Astrocyte (in vitro differentiated cells and primary cell): ENCODE results near the gene TAP1. TPM values are rescaled to one million over a fixed set of nuclear protein-coding genes. Genes with fewer than 3 reads are reported as not detected.

Experiments used
- DNase-seq: peaks from one replicate; pipeline ENCODE4 v3.0.0-alpha.2; 2010; ENCODE audit warnings: low read depth
- FAIRE-seq: peaks from 2 replicates; lab custom pipeline; 2011; peaks lifted over from hg19 to GRCh38; lab: Jason Lieb, UNC
- H2AFZ ChIP-seq: 2 replicates; pipeline ENCODE4 v1.6.0; 2012; ENCODE audit warnings: low read depth, low read length, inconsistent platforms
- H3K27ac ChIP-seq: 2 replicates; pipeline ENCODE4 v1.5.1; 2011; ENCODE audit warnings: low read depth, low read length, inconsistent platforms
- H3K27me3 ChIP-seq: 2 replicates; pipeline ENCODE4 v1.6.0; 2011; ENCODE audit warnings: low read length, inconsistent platforms; ENCODE audit not compliant: insufficient read depth
- H3K36me3 ChIP-seq: 2 replicates; pipeline ENCODE4 v1.5.1; 2011; ENCODE audit warnings: low read length, inconsistent platforms; ENCODE audit not compliant: insufficient read depth
- H3K4me1 ChIP-seq: 2 replicates; pipeline ENCODE4 v1.5.1; 2011; ENCODE audit warnings: low read length, inconsistent platforms; ENCODE audit not compliant: insufficient read depth
- H3K4me2 ChIP-seq: 2 replicates; pipeline ENCODE4 v1.6.0; 2012; ENCODE audit warnings: low read length, inconsistent platforms
- H3K4me3 ChIP-seq: 2 replicates; pipeline ENCODE4 v1.5.1; 2011; ENCODE audit warnings: low read depth, mild to moderate bottlenecking, low read length, inconsistent platforms; ENCODE audit not compliant: insufficient read depth
- H3K79me2 ChIP-seq: 2 replicates; pipeline ENCODE4 v1.6.0; 2012; ENCODE audit warnings: mild to moderate bottlenecking, low read length, inconsistent platforms; ENCODE audit not compliant: insufficient read depth
- H3K9ac ChIP-seq: 2 replicates; pipeline ENCODE4 v1.6.0; 2012; ENCODE audit warnings: mild to moderate bottlenecking, low read length, inconsistent platforms
- H3K9me3 ChIP-seq: 2 replicates; pipeline ENCODE4 v1.5.1; 2012; ENCODE audit warnings: low read depth, mild to moderate bottlenecking, low read length, inconsistent platforms; ENCODE audit not compliant: insufficient read depth
- H4K20me1 ChIP-seq: 2 replicates; pipeline ENCODE4 v1.6.0; 2012; ENCODE audit warnings: low read length, inconsistent platforms; ENCODE audit not compliant: insufficient read depth
- H3K27ac Mint-ChIP-seq: one replicate; pipeline ENCODE4 v1.8.0; 2021; ENCODE audit warnings: mild to moderate bottlenecking, mixed read lengths; ENCODE audit not compliant: unreplicated experiment
- H3K27me3 Mint-ChIP-seq: one replicate; pipeline ENCODE4 v1.8.0; 2021; ENCODE audit warnings: low read depth, mixed read lengths; ENCODE audit not compliant: unreplicated experiment
- H3K36me3 Mint-ChIP-seq: one replicate; pipeline ENCODE4 v1.8.0; 2021; ENCODE audit warnings: low read depth, mixed read lengths; ENCODE audit not compliant: unreplicated experiment
- H3K4me1 Mint-ChIP-seq: one replicate; pipeline ENCODE4 v1.8.0; 2021; ENCODE audit warnings: low read depth, mixed read lengths; ENCODE audit not compliant: unreplicated experiment
- H3K4me3 Mint-ChIP-seq: one replicate; pipeline ENCODE4 v1.8.0; 2021; ENCODE audit warnings: mild to moderate bottlenecking, moderate library complexity, mixed read lengths; ENCODE audit not compliant: unreplicated experiment
- H3K9me3 Mint-ChIP-seq: one replicate; pipeline ENCODE4 v1.8.0; 2021; ENCODE audit warnings: mild to moderate bottlenecking, mixed read lengths; ENCODE audit not compliant: unreplicated experiment
- EZH2 ChIP-seq: IDR thresholded peaks from 2 replicates; pipeline ENCODE4 v1.6.1; 2012; ENCODE audit warnings: mild to moderate bottlenecking, low read length, inconsistent platforms; ENCODE audit not compliant: insufficient read depth
- total RNA-seq: library from RNA; stranded (reverse); gene quantifications from 2 replicates; pipeline ENCODE4 v1.2.1, GENCODE V29; 2021
- TF ChIP-seq, protein P1 (sequence below): IDR thresholded peaks from 2 replicates; pipeline ENCODE4 v1.5.1; 2011; ENCODE audit warnings: low read depth, mild to moderate bottlenecking, inconsistent platforms, low read length, moderate library complexity; ENCODE audit not compliant: insufficient read depth

TAP1 gene
- total RNA-seq, 1 donor from 2014 or later = 135 TPM

DNA sequence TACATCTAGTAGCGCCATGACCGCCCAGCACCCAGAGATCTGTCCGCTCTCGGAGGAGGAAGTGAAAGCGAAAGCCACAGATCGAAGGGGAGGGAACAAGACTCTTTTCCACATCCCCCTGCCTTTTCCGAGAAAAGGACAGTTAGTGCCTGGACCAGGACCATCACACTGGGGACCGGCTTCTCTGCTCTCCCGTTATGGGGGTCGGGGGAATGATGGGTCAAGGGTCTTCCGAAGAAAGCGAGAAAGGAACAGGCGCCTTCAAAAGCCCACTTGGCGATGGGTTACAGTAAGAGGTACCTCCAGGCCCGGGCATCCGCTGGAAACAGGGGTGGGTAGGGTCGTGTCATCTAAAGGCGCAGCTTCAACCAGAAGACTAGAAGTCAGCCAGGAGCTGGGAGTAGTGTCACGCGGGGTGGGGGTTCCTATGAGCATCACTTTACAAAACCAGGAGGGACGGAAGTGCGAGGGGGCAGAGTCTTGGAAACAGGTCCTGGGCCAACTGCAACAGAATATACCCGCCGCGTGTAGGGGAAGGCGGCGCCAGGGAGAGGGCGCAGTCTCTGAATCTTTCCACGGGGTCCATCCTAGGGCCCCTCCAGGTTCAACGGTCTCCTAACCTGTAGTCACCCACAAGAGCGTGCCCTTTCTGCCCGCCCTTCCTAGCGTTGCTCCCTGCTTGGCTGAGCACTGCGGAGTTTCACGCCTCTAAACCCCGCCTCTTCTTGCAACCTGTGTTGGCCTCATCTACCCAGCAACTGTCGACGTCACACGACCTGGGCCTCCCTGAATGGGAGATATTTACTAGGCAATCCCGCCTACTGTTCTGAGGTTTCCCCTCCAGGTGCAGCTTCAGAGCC is 9.3 kb downstream of the TAP1 start, which contains the start of gene PSMB8:
PSMB8 (minus strand) TSS at position 69 of the 860 bp plus-strand sequence; CDS start at position 18, 51 bp downstream.
- peak within 1 kb of the TSS; percentile 91 for H3K27ac Mint-ChIP-seq
- Histone ChIP-seq H3K4me2 (peak within 1 kb of the TSS; percentile 91), H2AFZ (peak within 1 kb of the TSS; percentile 92), H3K9me3 (no peaks in the 10 kb centered on the region), H3K4me3 (peak within 1 kb of the TSS; percentile 93), H3K27ac (peak within 1 kb of the TSS; percentile 78), H3K36me3 (peaks cover 8% of the 10 kb centered on the region), H3K27me3 (no peaks in the 10 kb centered on the region), H3K79me2 (no peaks in the 10 kb centered on the region), H3K9ac (peak within 1 kb of the TSS; percentile 90), H4K20me1 (no peaks in the 10 kb centered on the region), H3K4me1 (peaks cover 3% of the 10 kb centered on the region)
- H3K27me3 Mint-ChIP-seq = peaks cover 18% of the 10 kb centered on the region
- peak; percentile 84 for DNase-seq
- peaks cover 43% of the 10 kb centered on the region for H3K36me3 Mint-ChIP-seq
- peaks cover 12% of the 10 kb centered on the region for H3K4me1 Mint-ChIP-seq
- TF ChIP-seq, protein P1, sequence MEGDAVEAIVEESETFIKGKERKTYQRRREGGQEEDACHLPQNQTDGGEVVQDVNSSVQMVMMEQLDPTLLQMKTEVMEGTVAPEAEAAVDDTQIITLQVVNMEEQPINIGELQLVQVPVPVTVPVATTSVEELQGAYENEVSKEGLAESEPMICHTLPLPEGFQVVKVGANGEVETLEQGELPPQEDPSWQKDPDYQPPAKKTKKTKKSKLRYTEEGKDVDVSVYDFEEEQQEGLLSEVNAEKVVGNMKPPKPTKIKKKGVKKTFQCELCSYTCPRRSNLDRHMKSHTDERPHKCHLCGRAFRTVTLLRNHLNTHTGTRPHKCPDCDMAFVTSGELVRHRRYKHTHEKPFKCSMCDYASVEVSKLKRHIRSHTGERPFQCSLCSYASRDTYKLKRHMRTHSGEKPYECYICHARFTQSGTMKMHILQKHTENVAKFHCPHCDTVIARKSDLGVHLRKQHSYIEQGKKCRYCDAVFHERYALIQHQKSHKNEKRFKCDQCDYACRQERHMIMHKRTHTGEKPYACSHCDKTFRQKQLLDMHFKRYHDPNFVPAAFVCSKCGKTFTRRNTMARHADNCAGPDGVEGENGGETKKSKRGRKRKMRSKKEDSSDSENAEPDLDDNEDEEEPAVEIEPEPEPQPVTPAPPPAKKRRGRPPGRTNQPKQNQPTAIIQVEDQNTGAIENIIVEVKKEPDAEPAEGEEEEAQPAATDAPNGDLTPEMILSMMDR = no peak
- no peak for TF ChIP-seq EZH2
- peaks cover 1% of the 10 kb centered on the region for H3K9me3 Mint-ChIP-seq
- H3K4me3 Mint-ChIP-seq = peak within 1 kb of the TSS; percentile 96
- FAIRE-seq = no peak

DNA sequence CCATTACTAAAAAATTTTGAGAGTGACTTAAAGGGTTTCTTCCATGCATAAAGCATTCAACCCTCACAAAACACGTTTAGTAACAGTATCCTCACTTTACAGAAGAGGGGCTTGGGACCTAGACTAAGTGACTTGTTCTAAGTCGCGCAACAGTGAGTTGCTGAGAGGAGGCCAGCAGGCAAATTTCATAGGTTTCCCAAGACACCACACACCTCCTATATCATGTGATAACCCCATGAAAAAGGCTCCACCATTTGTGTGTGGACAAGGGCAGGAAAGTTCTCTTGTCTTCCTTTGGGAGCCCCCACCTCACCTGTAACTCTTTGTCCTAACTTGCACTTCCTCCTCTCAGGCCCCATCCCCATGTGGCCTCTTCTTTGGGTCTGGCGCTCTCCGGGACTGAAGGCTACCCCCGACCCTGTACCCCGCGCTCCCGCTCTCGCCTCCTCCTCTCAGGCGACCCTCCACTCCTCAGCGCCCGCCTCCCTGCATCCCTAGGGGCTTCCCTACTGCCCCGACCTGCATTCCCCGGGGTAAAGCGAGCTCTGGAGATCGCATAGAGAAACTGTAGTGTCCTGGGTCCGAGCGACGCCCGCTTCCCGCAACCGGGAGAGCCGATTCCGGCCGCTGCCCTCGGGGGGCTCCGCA is 10.0 kb downstream of the TAP1 start:
- FAIRE-seq = no peak
- Mint-ChIP-seq H3K27ac (peak overlapping the region; percentile 91), H3K9me3 (peaks cover 1% of the 10 kb centered on the region), H3K27me3 (peaks cover 18% of the 10 kb centered on the region), H3K4me1 (peaks cover 12% of the 10 kb centered on the region), H3K4me3 (peak overlapping the region; percentile 96), H3K36me3 (peaks cover 36% of the 10 kb centered on the region)
- peaks cover 8% of the 10 kb centered on the region for H3K36me3 ChIP-seq
- peak overlapping the region; percentile 93 for H3K4me3 ChIP-seq
- no peaks in the 10 kb centered on the region for H4K20me1 ChIP-seq
- no peak for DNase-seq
- H3K9me3 ChIP-seq = no peaks in the 10 kb centered on the region
- H3K9ac ChIP-seq = peak overlapping the region; percentile 90
- H3K27me3 ChIP-seq = no peaks in the 10 kb centered on the region
- no peaks in the 10 kb centered on the region for H3K79me2 ChIP-seq
- TF ChIP-seq, protein P1 = no peak
- no peak for TF ChIP-seq EZH2
- peaks cover 3% of the 10 kb centered on the region for H3K4me1 ChIP-seq
- peak overlapping the region; percentile 92 for H2AFZ ChIP-seq
- H3K4me2 ChIP-seq = peak overlapping the region; percentile 91
- H3K27ac ChIP-seq = peak overlapping the region; percentile 78
